ENCODE results near the gene PLEKHA5.

Gene PLEKHA5

DNA sequence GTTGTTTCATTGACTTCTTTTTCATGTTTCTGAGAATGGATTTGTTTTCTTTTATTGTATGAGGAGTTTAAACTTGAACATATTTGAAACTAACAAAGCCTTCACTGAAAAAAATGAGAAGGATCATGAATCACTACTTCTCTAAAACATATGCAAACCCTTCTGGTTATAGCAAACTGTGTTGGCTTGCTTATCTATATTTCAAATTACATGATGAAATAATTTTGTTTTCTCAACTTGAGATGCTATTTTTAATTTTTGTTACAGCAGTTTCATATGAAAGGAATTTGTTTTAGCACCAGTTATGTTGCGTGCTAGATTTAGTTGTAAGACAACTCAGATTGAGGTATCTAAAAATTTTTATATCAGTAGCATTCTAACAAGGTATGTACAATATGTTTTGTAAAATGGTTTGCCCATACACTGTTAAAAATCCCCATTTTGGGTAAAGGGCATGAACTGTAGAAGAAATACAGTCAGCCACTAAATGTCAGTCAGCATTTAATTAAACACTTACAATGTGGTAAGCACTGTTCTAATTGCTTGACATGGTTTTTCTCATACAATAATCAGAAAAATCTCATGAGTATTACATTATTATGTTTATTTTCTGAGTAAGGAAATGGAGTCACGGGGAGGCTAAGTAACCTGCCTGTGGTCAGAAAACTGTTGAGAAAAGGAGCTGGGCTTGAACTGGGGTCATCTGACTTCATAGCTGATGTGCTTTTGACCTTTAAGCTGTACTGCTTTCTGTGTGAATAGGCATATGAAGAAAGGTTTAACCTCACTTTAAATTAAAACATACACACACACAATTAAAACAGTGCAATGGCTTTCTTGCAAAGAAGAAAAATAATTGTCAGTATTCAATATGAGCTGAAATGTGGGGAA lies 105.7 kb downstream of the PLEKHA5 start:
- no peak for DNase-seq

DNA sequence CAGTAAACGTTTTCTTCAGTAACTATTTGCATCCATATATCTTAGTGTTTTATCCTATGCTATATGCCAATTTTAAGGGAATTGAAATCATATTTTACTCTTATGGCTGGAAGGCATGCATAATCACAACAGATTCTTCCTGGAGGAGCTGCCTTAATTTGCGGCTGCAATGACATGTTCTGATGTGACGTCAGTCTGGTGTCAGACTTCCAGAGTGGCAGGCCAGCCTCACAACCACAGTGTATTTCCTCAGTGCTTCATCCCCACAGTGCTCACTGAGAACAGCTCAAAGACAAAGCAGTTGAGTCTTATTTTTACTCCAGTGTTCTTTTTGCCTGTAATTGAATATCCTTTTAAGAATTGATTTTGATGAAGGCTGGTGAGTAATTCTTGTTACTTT lies 107.1 kb downstream of the PLEKHA5 start:
- DNase-seq = peak; percentile 77

DNA sequence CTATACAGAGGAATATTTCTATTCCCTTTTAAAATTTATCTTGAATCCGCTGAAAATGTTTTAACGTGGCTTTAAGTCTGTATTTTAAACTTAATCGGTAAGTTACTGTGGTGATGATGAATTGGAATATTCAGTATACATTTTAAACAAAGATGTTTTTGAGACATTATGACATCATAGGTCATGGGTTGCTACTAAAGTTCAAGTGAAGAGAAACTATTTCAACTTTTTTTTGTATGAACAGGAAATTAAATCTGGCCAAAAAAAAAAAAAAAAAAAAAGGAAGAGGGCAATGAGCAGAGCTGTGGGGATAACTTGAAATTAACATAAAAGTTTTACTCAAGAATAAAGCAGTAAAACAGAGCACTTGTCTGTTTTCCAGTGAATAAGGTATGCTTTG lies 109.0 kb downstream of the PLEKHA5 start:
- no peak for DNase-seq

DNA sequence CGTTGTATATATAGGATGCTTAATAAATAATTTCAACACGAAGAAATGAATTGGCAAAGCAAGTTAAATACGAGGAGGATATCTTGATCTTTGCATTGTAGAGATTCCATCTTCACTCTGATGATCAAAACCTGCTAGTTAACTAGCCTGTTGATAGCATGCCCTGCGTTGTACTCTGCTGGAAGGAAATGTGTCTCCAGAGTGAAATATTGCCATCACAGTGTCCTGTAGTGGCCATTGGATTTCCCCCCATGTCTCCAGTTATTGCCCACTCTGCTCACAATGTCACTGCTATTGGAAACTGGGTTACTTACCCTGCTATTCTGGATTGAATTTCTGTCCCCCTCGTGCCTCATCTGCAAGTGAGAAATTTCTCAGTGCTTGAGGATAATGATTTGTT lies 109.6 kb downstream of the PLEKHA5 start:
- no peak for DNase-seq

DNA sequence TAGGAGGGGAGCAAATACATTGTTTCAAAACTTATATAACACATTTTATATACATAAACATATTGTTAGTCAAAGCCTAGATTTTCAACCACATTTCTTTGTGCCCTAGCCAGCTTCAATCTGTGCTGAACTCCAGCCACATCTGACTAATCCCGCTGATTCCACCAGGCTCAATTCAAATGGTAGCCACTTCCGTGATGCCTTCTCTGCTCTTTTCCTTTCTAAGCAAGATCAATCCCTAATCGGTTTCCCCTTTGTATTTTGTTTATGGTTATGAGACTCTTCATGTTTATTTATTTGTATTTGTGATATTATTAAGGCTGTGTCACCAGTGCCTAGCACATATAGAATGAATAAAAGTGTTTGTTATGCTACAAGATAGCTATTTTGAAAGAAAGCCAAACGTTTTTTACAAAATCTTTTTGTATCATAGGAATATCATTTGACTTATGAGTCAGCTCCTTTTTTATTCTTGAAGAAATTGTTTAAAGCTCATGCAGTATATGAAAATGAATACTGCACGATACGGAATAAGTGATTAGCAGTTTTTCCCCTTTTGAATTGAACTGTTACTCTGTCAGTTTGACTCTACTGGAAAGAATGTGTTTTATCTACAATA lies 110.2 kb downstream of the PLEKHA5 start:
- peak; percentile 75 for DNase-seq

DNA sequence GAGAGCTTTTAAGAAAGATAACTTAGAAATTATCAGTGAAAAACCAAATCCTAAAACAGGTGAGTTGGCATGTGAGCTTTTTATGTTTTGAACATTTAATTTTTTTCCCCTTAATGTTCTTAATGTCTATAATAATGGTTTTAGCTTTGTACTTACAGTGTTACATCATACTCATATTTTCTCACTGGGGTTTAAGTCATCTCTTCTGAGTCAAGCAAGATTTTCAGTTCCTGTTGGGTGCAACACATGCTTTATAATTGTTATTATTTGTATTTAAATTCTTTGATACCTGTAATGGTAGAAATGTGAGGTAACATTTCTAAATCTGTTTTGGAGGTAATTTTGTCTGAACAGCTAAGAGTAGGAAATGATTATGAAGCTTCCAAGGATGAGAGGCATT lies 113.0 kb downstream of the PLEKHA5 start:
- DNase-seq = no peak

DNA sequence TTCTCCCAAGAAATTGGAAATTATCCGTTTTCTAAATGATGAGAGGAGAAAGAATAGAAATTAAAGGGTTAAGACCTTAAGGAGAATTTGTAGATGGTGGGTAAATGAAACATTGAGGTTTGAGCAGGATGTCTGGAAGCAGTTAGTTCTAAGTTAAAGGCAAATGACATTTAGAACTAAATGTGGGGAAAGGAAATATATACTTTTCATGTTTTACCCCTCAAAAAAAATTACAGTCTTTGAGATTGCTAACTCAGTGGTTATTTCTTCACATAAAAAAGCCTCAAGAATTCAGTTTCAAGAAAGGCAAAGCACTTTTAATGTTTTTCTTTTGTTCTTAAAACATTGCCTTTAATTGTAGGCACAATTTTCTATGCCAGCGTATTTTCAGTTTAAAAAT lies 114.0 kb downstream of the PLEKHA5 start:
- no peak for DNase-seq

DNA sequence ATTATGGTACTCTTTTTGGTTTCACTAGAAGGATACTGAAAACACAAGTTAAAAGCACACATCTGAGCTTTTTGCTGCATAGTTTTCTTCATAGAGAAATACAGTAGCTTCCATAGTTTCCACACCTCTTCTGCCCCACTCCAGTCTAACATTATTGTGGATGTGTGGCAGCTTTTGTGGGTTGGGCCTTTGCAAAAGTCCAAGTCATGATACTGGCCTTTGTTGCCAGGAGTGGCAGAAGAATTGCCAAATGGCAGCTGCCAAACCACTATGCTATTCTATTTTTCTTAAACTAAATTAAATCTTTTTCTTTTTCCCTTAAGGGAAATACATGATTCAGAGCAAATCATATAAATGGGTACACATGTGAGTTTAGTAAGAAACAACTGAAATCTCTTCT lies 114.8 kb downstream of the PLEKHA5 start:
- DNase-seq = no peak

DNA sequence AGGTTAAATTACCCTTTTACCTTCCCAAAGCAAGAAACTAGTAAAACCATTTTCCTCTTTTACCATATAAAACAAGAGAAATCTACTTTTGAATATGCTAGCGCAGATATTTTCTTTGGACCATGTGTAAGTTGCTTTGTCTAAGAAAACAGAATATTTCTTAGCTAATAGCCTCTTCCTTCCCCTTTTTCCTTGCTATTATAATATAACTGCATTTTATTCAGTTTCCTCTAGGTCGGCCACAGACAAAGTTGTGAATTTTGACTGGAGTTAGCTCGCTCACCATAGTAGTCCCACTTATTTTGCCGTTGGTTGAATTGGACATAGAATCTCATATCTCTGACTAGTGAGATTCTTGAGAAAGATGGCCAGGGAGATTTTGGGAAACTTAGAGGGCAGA lies 115.6 kb downstream of the PLEKHA5 start:
- no peak for DNase-seq

DNA sequence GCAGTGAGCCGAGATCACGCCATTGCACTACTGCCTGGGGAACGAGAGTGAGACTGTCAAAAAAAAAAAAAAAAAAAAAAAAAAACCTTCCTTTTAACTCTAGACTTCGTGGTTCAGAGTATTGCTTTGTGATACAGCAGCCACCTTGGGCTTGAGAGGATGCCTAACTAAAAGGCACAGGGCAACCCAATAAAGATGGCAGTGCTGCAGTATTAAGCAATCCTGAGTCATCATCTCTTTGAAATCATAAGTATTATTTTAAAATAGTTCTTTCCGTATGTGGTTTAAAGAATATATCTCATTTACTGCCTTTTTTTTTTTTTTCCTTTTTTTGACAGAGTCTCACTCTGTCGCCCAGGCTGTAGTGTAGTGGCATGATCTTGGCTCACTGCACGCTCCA lies 116.1 kb downstream of the PLEKHA5 start:
- no peak for DNase-seq

DNA sequence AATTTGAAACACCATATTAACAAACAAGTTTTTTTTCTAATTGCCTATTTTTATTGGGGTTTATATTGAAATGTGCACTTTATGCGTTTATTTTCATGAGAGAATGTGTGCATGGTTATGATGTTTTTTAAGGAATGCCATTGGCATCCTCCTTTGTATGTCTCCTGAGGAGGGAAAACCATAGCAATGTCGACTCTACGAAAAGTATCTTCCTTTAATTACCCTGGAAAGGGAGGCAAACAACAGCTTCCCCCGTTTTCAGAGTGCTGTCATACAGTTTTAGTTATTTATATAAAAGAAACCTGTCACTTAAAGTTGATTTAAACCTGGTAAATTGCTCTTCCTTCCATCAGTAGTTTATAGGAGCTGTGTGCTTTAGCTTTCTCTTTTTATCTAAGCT lies 117.4 kb downstream of the PLEKHA5 start:
- no peak for DNase-seq

DNA sequence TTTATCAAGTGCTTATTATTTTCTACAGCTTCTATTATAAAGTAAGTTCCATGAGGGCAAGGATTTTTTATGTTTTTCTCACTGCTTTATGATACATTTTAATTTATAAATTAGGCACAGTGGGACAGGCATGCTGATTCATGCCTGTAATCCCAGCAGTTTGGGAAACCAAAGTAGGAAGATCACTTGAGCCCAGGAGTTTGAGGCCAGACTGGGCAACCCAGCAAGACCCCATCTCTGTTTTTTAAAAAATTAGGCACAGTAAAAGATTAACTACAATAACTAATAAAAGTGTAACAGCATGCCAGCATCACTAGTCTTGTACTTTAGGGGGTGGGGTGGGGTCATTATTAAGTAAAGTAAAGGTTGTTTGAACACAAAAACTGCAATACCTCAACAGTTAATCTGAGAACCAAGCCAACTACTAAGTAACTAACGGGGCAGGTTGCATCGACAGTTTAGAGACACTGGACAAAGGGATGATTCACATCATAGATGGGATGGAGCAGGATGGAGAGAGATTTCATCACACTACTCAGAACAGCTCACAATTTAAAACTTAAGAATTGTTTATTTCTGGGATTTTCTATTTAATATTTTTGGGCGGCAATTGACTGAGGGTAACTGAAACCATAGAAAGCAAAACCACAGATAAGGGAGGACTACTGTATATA lies 119.5 kb downstream of the PLEKHA5 start:
- DNase-seq = peak; percentile 84

DNA sequence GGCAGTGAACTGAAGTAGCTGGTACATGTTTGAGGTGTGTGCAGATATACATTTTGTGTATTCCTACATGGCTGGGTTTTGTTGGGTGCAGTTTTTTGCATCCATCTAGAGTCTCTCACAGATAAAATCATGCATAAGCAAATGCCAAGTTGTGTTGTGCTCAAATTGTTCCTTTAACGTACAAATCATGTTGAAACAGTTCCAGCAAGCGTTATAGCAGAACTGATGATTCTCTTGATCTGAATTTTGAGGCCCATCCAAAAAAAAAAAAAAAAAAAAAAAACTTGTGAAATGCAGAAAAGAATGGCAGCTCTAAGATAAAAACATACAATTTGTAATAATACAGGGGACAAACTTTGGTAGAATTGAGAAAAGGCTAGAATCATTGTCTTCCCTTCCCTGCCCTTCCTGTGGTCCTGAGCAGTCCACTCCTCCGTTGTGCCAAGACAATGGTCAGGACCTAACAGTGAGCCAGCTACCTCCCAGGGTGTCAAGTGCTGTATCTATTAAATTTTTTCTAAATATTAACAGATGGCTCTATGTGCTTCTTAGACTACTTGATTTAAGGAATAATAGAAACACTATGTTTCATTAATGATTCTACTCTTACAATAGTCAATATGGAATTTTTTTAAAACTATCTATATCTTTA lies 122.1 kb downstream of the PLEKHA5 start:
- peak; percentile 36 for DNase-seq

DNA sequence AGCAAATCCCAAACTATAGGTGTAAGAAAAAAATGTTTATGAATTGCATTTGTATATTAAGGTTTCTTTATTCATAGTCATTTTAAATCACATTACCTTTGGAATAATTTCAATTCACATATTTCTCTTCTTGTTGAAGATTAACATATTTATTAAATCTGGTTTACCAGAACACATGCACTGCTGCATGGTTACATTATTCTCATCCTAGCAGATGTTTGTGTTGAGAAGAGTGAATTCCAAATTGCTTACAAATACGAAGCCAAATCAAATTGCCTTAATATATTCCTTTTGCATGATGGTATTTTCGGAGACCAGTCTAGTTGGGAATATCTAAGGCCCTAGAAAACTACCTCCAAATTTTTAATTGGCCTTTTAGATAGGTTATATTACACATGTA lies 130.6 kb downstream of the PLEKHA5 start:
- no peak for DNase-seq

DNA sequence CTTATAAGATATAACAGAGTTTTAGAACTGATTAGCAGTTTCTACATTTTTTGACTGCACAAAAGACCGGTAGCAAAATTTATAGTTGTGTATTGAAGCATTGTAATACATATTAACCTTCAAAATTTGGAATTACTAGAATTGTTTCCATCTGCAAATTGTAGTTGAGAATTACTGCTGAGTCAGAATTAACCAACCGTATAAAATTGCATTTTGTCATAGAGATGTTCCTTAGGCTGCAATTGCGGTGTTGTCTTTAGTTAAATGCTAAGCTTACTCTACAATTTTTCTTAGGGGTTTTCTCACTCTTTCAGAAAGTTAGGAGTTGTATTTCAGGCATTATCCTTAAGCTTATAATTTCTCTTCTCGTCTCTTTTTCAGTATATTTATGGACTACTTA lies 132.2 kb downstream of the PLEKHA5 start:
- DNase-seq = no peak

DNA sequence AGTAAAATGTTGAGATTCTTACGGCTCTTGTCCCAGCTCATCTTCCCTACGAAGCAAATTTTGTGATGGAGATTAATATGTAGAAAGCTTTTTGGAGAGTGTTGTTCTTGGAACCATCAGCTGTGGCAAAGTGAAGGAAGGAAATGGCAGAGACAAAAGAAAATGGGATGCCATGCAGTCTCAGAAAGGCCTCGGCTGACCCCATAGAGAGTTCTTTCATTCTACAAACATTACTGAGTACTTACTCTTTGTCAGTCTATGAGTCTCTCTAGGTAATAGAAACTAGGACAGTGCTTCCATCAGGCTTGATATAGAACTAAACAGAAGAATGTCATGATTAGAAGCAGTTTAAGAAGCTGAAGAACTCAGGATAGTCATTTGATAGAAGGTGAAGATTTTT lies 134.1 kb downstream of the PLEKHA5 start:
- no peak for DNase-seq

DNA sequence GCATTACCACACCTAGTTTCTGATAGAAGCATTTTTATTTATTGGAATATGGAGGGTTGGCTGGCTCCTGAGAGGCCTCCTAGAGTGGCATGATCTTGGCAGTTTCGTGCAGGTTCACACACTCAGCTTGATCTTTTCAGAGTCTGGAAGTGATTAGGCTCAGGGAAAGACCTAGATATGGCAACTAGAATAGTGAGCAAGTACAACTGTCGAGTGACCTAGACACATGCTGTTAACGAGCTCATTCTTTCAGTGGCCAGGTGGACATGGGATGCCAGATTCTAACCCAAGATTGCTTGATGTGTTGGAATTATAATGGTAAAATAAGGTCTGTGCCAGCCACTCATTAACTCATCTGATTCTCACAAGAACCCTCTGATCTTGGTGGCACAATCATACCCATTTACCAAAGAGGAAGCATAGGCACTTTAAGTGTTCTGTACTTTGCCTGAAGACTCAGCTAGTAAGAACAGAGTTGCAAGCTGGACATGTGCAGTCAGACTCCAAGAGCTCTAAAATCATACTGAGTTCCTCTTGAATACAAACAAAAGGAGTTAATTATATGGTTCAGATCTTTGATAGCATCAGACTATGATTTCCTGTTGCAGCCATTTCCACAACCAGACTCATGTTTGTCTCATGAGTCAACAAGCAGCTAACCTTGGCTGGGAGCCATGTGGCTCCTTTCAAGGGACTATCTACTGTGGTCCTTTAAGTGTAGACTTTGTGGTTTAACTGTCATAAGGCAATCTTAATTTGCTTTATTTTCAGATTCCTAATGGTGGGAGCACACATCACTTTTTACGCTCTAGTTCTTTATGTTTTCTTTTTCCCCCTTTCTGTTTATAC lies 144.2 kb downstream of the PLEKHA5 start:
- peak; percentile 99 for DNase-seq

DNA sequence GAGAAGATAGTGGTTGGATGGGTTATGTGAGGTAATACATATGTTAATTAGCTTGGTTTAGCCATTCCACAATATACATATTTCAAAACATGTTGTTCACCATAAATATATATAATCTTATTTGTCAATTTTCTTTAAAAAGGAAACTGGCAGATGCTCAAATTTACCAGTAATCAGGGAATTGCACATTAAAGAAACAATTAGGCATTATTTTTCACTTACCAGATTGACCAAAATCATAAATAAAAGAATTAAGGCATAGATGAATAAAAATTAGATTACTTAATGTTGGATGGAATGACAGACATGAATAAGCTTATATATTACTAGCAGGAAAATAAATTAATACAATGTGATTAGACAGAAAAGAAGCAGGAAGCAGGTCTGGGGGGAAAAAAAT lies 147.2 kb downstream of the PLEKHA5 start:
- DNase-seq = no peak

DNA sequence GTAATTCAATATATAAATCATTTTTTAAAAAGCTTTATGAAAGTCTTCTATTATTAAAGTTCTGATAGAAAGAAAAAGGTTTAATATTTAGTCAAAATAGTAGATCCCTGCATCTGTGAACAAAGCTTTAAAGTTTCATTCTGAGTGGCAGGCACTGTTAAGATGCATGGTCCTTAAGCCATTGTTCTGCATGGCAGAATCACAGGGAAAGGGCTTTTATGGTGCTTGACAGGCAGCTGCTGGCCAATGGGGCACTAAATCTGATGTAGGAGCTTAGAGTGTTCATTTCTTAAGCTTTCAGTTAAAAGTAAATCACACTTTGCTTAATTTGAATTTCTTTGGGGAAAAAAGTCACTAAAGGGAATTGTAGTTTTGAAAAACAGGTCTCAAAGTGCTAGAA lies 148.2 kb downstream of the PLEKHA5 start:
- no peak for DNase-seq

DNA sequence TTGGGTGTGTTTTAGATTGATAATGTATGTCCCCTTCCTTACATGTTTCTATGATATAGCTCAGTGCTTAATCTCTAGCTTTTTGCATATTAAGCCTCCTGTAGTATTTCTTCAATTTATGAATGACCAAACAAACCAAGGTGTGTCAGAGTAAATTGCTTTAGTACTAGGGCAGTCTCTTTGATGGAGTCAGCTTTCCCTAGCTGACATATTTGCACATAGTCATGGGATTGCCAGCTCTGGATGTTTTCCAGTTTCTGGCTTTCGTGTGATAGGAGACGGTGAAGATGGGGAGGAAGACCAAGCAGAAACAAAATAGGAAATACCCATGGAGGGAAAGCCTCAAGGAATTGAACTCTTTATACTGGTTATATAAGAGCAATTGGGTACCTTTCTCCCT lies 148.9 kb downstream of the PLEKHA5 start:
- no peak for DNase-seq

DNA sequence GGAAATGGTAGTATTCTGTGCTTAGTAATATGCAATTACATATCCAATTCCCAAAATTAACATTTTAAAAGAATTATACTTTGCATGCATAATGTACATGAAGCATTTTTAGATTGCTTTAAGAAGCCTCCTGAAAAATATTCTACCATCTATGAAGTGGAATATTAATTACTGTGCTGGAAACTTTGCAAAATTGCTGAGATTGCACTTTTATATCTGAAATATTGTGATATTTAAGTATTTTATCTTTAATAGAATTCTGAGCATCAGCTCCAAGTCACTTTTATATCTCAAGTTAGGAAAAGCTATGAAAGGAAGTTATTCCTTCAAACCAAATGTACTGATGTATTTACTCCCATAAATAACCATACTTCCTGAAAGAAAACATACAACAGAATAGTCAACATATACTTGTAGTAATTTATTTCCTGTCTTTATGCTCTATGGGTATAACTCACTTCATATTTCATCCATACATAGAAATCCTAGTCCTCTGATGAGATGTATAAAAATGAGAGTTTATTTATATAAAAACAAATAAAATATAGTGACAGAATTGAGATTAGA lies 152.7 kb downstream of the PLEKHA5 start:
- no peak for DNase-seq

DNA sequence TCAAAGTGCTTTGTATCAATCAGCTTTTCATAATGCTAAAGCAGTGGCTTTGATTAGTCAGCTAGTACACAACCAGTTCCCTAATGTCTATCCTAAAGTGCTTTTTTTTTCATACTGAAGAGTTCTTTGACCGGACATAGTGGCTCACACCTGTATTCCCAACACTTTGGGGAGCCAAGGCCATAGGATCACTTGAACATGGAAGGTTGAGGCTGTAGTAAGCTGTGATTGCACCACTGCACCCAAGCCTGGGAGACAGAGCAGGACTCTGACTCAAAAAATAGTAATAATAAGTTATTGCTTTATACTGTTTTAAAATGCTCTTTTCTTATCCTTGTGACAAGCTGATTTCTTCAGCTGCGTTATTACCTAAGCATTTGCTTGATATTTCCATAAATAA lies 155.1 kb downstream of the PLEKHA5 start:
- DNase-seq = no peak

Measured in fibroblast of upper back skin (primary cell).